NCI-H460 (cell line): Measurements from ENCODE around the gene ABITRAM. TPM values are rescaled to one million over a fixed set of nuclear protein-coding genes. Genes with fewer than 3 reads are reported as not detected.

Experiments used
- DNase-seq: peaks from one replicate; pipeline ENCODE4 v3.0.0-alpha.2; 2016; ENCODE audit warnings: low read depth; ENCODE audit errors: extremely low read depth
- total RNA-seq: library from RNA; depleted of rRNA; stranded (reverse); fragments of >200 nt; shearing (Covaris generic); gene quantifications from 2 replicates; pipeline ENCODE4 v1.2.3, GENCODE V29; 2014; rRNA removed

Gene ABITRAM
- total RNA-seq, 1 experiment from 2014 or later = 23.3 TPM

DNA sequence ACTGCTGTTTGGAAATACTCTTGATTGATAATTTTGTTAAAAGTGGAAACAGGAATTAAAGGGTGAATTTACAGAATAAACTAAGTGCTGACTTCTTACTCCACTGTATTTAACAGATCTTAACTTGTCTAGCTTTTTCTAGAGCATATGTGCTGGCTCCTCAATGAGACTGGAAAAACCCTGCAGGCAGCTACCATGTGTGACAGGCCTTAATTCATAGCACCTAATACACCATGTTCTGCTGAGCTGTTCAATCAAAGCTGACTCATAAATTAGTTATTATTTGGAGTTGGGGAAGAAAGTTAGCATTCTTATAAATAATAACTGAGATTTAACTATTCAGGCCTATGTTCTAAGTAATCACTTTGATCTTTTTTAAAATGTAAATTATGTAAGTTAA lies 49.7 kb downstream of the ABITRAM start:
- no peak for DNase-seq

Other genes starting within 250 kb of the ABITRAM start
- gene ACTL7B, start 78.4 kb upstream of the ABITRAM start, total RNA-seq = not detected in 2 replicates
- not detected in 2 replicates for gene ACTL7A, start 72.1 kb upstream of the ABITRAM start, total RNA-seq
- gene ELP1, start 276 bp upstream of the ABITRAM start, total RNA-seq = 45.6 and 47.3 TPM in 2 replicates
- gene CTNNAL1, start 79.1 kb downstream of the ABITRAM start, total RNA-seq = 309 and 319 TPM in 2 replicates
- gene TMEM245, start 185.5 kb downstream of the ABITRAM start, total RNA-seq = 89.4 and 92.2 TPM in 2 replicates
- gene FRRS1L, start 232.8 kb downstream of the ABITRAM start, total RNA-seq = not detected in 2 replicates